HepG2 (cell line): ENCODE data around the gene CDH1. TPM values are rescaled to one million over a fixed set of nuclear protein-coding genes. Genes with fewer than 3 reads are reported as not detected.

ENCODE experiments used
- ARNT2 ChIP-seq: sonication (generic); formaldehyde crosslinking; IDR thresholded peaks from 2 replicates; pipeline ENCODE4 v1.8.0; 2022; ENCODE audit warnings: mild to moderate bottlenecking, low read depth, missing genetic modification reagents, moderate library complexity
- ELF4 ChIP-seq: sonication (generic); formaldehyde crosslinking; IDR thresholded peaks from 2 replicates; pipeline ENCODE4 v1.5.0; 2020; ENCODE audit warnings: missing genetic modification reagents, mild to moderate bottlenecking, moderate library complexity, borderline replicate concordance
- FOXK2 ChIP-seq: fragments of 450-650 bp; IDR thresholded peaks from 2 replicates; pipeline ENCODE4 v1.6.1; 2016
- HOXD1 ChIP-seq: sonication (generic); formaldehyde crosslinking; IDR thresholded peaks from 2 replicates; pipeline ENCODE4 v1.5.0; 2020; ENCODE audit warnings: missing genetic modification reagents
- TP53 ChIP-seq: sonication (generic); formaldehyde crosslinking; conservative IDR thresholded peaks from 2 replicates; pipeline ENCODE4 v1.4.0; 2020; ENCODE audit warnings: missing genetic modification reagents
- ZNF629 ChIP-seq: sonication (generic); formaldehyde crosslinking; conservative IDR thresholded peaks from 2 replicates; pipeline ENCODE4 v1.5.0; 2020; ENCODE audit warnings: missing genetic modification reagents
- polyA plus RNA-seq, 8 experiments: library from polyadenylated mRNA; depleted of rRNA in 3 of 8; stranded (reverse) in 7 of 8; unstranded in 1 of 8; fragments of >200 nt; fragmentation: Illumina TruSeq in 4 of 8; extraction: Trizol in 4 of 8; gene quantifications; 2 replicates each; pipeline versions ENCODE4 v1.2.1 to v1.2.3, GENCODE V29; 2011 to 2016; ENCODE audit warnings: low read depth in 4 of 8, missing spikeins in 1 of 8, mixed read lengths in 1 of 8; ENCODE audit not compliant: insufficient read depth in 1 of 8
- total RNA-seq, 5 experiments: library from RNA; depleted of rRNA; stranded (reverse); fragments of >200 nt; fragmentation: Illumina TruSeq; extraction: Trizol; gene quantifications; 2 replicates each; pipeline ENCODE4 v1.2.3, GENCODE V29; 2016; ENCODE audit warnings: low read depth in 1 of 5
- TF ChIP-seq, protein P1 (sequence below): sonication (generic); formaldehyde crosslinking; IDR thresholded peaks from 2 replicates; pipeline ENCODE4 v1.5.0; 2020; ENCODE audit warnings: mild to moderate bottlenecking, missing genetic modification reagents, borderline replicate concordance
- TF ChIP-seq, protein P2 (sequence below): sonication (generic); formaldehyde crosslinking; IDR thresholded peaks from 2 replicates; pipeline ENCODE4 v1.8.0; 2023; ENCODE audit warnings: mild to moderate bottlenecking, missing genetic modification reagents
- TF ChIP-seq, protein P3 (sequence below): sonication (generic); formaldehyde crosslinking; IDR thresholded peaks from 2 replicates; pipeline ENCODE4 v1.4.0; 2020; ENCODE audit warnings: missing genetic modification reagents, borderline replicate concordance
- TF ChIP-seq, protein P4 (sequence below): sonication (generic); formaldehyde crosslinking; IDR thresholded peaks from 2 replicates; pipeline ENCODE4 v1.4.0; 2020; ENCODE audit warnings: missing genetic modification reagents, borderline replicate concordance

Gene CDH1
- total and polyA plus RNA-seq, 2 of the 13 experiments (the other 11 are each of a cell fraction or from before 2014, with no cell fraction given), result 0.95 to 9.8 TPM

DNA sequence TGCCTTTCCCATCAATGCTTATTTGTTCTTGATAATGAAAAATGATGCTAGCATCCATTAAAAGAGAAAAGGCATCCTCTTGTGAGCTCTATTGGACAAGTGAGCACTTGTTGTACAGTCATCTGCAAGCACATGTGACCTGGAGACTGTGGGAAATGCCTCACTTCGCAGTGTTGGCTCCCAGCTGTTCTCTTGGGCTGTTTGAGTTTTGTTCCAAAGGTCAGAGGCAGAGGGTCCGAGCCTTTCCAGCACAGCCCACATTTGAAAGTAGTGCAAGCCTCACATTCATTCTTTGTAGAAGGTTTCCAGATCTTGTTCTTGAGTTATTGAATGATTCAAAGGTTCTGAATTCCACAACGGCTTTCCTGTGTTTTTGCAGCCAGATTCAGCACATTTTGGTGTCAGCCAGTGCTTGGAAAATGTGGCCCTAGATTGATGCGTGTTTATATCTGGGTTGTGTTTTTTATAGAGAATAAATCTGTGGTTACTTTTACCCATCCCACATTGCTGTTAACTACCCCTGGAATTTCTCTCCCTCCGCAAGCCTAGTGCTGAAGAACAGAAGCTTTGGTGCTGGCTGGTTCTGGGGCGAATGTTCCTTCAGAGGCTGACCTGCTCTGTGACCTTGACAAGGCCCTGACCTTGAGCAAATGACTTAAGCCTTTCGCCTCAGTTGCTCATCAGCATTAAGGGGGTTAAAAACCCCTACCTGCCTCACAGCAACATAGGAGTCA lies 49.8 kb downstream of the CDH1 start (continued):
- TF ChIP-seq, protein P1, sequence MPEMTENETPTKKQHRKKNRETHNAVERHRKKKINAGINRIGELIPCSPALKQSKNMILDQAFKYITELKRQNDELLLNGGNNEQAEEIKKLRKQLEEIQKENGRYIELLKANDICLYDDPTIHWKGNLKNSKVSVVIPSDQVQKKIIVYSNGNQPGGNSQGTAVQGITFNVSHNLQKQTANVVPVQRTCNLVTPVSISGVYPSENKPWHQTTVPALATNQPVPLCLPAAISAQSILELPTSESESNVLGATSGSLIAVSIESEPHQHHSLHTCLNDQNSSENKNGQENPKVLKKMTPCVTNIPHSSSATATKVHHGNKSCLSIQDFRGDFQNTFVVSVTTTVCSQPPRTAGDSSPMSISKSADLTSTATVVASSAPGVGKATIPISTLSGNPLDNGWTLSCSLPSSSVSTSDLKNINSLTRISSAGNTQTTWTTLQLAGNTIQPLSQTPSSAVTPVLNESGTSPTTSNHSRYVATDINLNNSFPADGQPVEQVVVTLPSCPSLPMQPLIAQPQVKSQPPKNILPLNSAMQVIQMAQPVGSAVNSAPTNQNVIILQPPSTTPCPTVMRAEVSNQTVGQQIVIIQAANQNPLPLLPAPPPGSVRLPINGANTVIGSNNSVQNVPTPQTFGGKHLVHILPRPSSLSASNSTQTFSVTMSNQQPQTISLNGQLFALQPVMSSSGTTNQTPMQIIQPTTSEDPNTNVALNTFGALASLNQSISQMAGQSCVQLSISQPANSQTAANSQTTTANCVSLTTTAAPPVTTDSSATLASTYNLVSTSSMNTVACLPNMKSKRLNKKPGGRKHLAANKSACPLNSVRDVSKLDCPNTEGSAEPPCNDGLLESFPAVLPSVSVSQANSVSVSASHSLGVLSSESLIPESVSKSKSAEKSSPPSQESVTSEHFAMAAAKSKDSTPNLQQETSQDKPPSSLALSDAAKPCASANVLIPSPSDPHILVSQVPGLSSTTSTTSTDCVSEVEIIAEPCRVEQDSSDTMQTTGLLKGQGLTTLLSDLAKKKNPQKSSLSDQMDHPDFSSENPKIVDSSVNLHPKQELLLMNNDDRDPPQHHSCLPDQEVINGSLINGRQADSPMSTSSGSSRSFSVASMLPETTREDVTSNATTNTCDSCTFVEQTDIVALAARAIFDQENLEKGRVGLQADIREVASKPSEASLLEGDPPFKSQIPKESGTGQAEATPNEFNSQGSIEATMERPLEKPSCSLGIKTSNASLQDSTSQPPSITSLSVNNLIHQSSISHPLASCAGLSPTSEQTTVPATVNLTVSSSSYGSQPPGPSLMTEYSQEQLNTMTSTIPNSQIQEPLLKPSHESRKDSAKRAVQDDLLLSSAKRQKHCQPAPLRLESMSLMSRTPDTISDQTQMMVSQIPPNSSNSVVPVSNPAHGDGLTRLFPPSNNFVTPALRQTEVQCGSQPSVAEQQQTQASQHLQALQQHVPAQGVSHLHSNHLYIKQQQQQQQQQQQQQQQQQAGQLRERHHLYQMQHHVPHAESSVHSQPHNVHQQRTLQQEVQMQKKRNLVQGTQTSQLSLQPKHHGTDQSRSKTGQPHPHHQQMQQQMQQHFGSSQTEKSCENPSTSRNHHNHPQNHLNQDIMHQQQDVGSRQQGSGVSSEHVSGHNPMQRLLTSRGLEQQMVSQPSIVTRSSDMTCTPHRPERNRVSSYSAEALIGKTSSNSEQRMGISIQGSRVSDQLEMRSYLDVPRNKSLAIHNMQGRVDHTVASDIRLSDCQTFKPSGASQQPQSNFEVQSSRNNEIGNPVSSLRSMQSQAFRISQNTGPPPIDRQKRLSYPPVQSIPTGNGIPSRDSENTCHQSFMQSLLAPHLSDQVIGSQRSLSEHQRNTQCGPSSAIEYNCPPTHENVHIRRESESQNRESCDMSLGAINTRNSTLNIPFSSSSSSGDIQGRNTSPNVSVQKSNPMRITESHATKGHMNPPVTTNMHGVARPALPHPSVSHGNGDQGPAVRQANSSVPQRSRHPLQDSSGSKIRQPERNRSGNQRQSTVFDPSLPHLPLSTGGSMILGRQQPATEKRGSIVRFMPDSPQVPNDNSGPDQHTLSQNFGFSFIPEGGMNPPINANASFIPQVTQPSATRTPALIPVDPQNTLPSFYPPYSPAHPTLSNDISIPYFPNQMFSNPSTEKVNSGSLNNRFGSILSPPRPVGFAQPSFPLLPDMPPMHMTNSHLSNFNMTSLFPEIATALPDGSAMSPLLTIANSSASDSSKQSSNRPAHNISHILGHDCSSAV (CRISPR knock-in tag), result no peak
- no peak for TF ChIP-seq ARNT2 (CRISPR knock-in tag)
- TF ChIP-seq TP53, result no peak
- TF ChIP-seq, protein P2, sequence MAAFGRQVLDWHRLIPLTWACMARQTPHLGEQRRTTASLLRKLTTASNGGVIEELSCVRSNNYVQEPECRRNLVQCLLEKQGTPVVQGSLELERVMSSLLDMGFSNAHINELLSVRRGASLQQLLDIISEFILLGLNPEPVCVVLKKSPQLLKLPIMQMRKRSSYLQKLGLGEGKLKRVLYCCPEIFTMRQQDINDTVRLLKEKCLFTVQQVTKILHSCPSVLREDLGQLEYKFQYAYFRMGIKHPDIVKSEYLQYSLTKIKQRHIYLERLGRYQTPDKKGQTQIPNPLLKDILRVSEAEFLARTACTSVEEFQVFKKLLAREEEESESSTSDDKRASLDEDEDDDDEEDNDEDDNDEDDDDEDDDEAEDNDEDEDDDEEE (CRISPR knock-in tag), result no peak
- TF ChIP-seq ZNF629 (CRISPR knock-in tag), result peak; percentile 18; the same call in 1 of the 2 replicates
- TF ChIP-seq FOXK2, result no peak
- TF ChIP-seq, protein P3, sequence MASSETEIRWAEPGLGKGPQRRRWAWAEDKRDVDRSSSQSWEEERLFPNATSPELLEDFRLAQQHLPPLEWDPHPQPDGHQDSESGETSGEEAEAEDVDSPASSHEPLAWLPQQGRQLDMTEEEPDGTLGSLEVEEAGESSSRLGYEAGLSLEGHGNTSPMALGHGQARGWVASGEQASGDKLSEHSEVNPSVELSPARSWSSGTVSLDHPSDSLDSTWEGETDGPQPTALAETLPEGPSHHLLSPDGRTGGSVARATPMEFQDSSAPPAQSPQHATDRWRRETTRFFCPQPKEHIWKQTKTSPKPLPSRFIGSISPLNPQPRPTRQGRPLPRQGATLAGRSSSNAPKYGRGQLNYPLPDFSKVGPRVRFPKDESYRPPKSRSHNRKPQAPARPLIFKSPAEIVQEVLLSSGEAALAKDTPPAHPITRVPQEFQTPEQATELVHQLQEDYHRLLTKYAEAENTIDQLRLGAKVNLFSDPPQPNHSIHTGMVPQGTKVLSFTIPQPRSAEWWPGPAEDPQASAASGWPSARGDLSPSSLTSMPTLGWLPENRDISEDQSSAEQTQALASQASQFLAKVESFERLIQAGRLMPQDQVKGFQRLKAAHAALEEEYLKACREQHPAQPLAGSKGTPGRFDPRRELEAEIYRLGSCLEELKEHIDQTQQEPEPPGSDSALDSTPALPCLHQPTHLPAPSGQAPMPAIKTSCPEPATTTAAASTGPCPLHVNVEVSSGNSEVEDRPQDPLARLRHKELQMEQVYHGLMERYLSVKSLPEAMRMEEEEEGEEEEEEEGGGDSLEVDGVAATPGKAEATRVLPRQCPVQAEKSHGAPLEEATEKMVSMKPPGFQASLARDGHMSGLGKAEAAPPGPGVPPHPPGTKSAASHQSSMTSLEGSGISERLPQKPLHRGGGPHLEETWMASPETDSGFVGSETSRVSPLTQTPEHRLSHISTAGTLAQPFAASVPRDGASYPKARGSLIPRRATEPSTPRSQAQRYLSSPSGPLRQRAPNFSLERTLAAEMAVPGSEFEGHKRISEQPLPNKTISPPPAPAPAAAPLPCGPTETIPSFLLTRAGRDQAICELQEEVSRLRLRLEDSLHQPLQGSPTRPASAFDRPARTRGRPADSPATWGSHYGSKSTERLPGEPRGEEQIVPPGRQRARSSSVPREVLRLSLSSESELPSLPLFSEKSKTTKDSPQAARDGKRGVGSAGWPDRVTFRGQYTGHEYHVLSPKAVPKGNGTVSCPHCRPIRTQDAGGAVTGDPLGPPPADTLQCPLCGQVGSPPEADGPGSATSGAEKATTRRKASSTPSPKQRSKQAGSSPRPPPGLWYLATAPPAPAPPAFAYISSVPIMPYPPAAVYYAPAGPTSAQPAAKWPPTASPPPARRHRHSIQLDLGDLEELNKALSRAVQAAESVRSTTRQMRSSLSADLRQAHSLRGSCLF, result no peak
- TF ChIP-seq, protein P4, sequence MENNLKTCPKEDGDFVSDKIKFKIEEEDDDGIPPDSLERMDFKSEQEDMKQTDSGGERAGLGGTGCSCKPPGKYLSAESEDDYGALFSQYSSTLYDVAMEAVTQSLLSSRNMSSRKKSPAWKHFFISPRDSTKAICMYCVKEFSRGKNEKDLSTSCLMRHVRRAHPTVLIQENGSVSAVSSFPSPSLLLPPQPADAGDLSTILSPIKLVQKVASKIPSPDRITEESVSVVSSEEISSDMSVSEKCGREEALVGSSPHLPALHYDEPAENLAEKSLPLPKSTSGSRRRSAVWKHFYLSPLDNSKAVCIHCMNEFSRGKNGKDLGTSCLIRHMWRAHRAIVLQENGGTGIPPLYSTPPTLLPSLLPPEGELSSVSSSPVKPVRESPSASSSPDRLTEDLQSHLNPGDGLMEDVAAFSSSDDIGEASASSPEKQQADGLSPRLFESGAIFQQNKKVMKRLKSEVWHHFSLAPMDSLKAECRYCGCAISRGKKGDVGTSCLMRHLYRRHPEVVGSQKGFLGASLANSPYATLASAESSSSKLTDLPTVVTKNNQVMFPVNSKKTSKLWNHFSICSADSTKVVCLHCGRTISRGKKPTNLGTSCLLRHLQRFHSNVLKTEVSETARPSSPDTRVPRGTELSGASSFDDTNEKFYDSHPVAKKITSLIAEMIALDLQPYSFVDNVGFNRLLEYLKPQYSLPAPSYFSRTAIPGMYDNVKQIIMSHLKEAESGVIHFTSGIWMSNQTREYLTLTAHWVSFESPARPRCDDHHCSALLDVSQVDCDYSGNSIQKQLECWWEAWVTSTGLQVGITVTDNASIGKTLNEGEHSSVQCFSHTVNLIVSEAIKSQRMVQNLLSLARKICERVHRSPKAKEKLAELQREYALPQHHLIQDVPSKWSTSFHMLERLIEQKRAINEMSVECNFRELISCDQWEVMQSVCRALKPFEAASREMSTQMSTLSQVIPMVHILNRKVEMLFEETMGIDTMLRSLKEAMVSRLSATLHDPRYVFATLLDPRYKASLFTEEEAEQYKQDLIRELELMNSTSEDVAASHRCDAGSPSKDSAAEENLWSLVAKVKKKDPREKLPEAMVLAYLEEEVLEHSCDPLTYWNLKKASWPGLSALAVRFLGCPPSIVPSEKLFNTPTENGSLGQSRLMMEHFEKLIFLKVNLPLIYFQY (CRISPR knock-in tag), result no peak
- no peak for TF ChIP-seq HOXD1
- TF ChIP-seq ELF4 (CRISPR knock-in tag), result no peak
